Mesendoderm (in vitro differentiated cells): ENCODE data around the gene EFNA1.
A peak's percentile ranks its signal among the peaks of the same experiment; 100 is the strongest.

ENCODE experiments used
- DNase-seq: peaks from one replicate; pipeline ENCODE4 v3.0.0; 2013
- H2AK5ac ChIP-seq: 2 replicates; pipeline ENCODE4 v1.6.1; 2013; ENCODE audit warnings: low read length, inconsistent platforms
- H2BK120ac ChIP-seq: 2 replicates; pipeline ENCODE4 v1.6.1; 2013; ENCODE audit warnings: low read depth, mild to moderate bottlenecking, low read length, moderate library complexity, mixed read lengths
- H2BK15ac ChIP-seq: replicated peaks from 2 replicates; pipeline ENCODE4 v1.6.1; 2013; ENCODE audit warnings: low read depth, mild to moderate bottlenecking, moderate library complexity
- H2BK5ac ChIP-seq: 2 replicates; pipeline ENCODE4 v1.6.1; 2013; ENCODE audit warnings: low read length, inconsistent platforms
- H3K18ac ChIP-seq: 2 replicates; pipeline ENCODE4 v1.6.1; 2013; ENCODE audit warnings: mild to moderate bottlenecking, low read length, mixed read lengths
- H3K23ac ChIP-seq: one replicate; pipeline ENCODE4 v1.6.1; 2013; ENCODE audit warnings: low read length
- H3K27ac ChIP-seq: 2 replicates; pipeline ENCODE4 v1.5.1; 2013; ENCODE audit warnings: low read depth, mild to moderate bottlenecking, inconsistent platforms, low read length, moderate library complexity
- H3K27me3 ChIP-seq: 2 replicates; pipeline ENCODE4 v1.6.1; 2013; ENCODE audit warnings: low read length, control low read depth, mild to moderate bottlenecking, inconsistent platforms; ENCODE audit not compliant: insufficient read depth, poor library complexity
- H3K36me3 ChIP-seq: 2 replicates; pipeline ENCODE4 v1.6.1; 2013; ENCODE audit warnings: low read length, inconsistent platforms; ENCODE audit not compliant: control insufficient read depth, insufficient read depth
- H3K4ac ChIP-seq: one replicate; pipeline ENCODE4 v1.6.1; 2013; ENCODE audit warnings: low read depth, mild to moderate bottlenecking, low read length, moderate library complexity
- H3K4me1 ChIP-seq: 2 replicates; pipeline ENCODE4 v1.6.1; 2013; ENCODE audit warnings: low read depth, low read length, inconsistent platforms; ENCODE audit not compliant: control insufficient read depth
- H3K4me2 ChIP-seq: 2 replicates; pipeline ENCODE4 v1.6.1; 2013; ENCODE audit warnings: low read length
- H3K4me3 ChIP-seq: 2 replicates; pipeline ENCODE4 v1.5.1; 2013; ENCODE audit warnings: mild to moderate bottlenecking, low read length
- H3K56ac ChIP-seq: one replicate; pipeline ENCODE4 v1.6.1; 2013; ENCODE audit warnings: low read length
- H3K79me1 ChIP-seq: 2 replicates; pipeline ENCODE4 v1.6.1; 2013; ENCODE audit warnings: low read length, inconsistent platforms
- H3K79me2 ChIP-seq: 2 replicates; pipeline ENCODE4 v1.6.1; 2013; ENCODE audit warnings: mild to moderate bottlenecking, low read length; ENCODE audit not compliant: control insufficient read depth, insufficient read depth
- H3K9ac ChIP-seq: 2 replicates; pipeline ENCODE4 v1.6.1; 2013; ENCODE audit warnings: low read length, inconsistent platforms
- H4K5ac ChIP-seq: one replicate; pipeline ENCODE4 v1.6.1; 2013; ENCODE audit warnings: low read length
- H4K8ac ChIP-seq: one replicate; pipeline ENCODE4 v1.6.1; 2013; ENCODE audit warnings: low read depth, mild to moderate bottlenecking, control low read depth, low read length, moderate library complexity
- WGBS: extraction: QIAGEN DNeasy Blood & Tissue Kit; methylation state at CpG from one replicate; pipeline ENCODE4 v1.1.7; 2013; ENCODE audit warnings: low lambda C conversion rate, missing lambda C conversion rate; ENCODE audit not compliant: insufficient coverage; ENCODE audit errors: extremely low coverage; 5-methylcytosine and 5-hydroxymethylcytosine counted together

The EFNA1 gene

GRCh38 chr1:155125511-155125945, 2.1 kb upstream of the EFNA1 start:
- H3K36me3 ChIP-seq: no peaks in the 10 kb centered on the region
- DNase-seq: peak; percentile 26
- no peak overlapping the region for H3K4me3 ChIP-seq
- no peak overlapping the region for H3K18ac ChIP-seq
- H3K79me1 ChIP-seq: peaks cover 1% of the 10 kb centered on the region
- no peak overlapping the region for H2AK5ac ChIP-seq
- H3K4me2 ChIP-seq: no peak overlapping the region
- H2BK15ac ChIP-seq: no peak overlapping the region
- H2BK5ac ChIP-seq: no peak overlapping the region
- no peak overlapping the region for H3K23ac ChIP-seq
- H3K27ac ChIP-seq: no peak overlapping the region
- no peak overlapping the region for H2BK120ac ChIP-seq
- H3K4ac ChIP-seq: no peak overlapping the region
- H3K9ac ChIP-seq: no peak overlapping the region
- H3K79me2 ChIP-seq: no peaks in the 10 kb centered on the region
- no peak overlapping the region for H3K56ac ChIP-seq
- no CpG with 5 or more reads among the region's 11 CpGs for WGBS
- peaks cover 14% of the 10 kb centered on the region for H3K27me3 ChIP-seq
- H4K8ac ChIP-seq: no peak overlapping the region
- H3K4me1 ChIP-seq: peaks cover 15% of the 10 kb centered on the region
- H4K5ac ChIP-seq: no peak overlapping the region

- no peak overlapping the region for H2BK5ac ChIP-seq
- H3K56ac ChIP-seq: peak overlapping the region; percentile 88
- H3K4me2 ChIP-seq: peak overlapping the region; percentile 37
- no peak overlapping the region for H3K9ac ChIP-seq
- no peak overlapping the region for H3K4ac ChIP-seq
- no peak overlapping the region for H4K5ac ChIP-seq
- H3K79me2 ChIP-seq: no peaks in the 10 kb centered on the region
- H3K18ac ChIP-seq: peak overlapping the region; percentile 30
- no peak overlapping the region for H2AK5ac ChIP-seq
- no peak overlapping the region for H2BK120ac ChIP-seq
- peaks cover 1% of the 10 kb centered on the region for H3K79me1 ChIP-seq
- no peak overlapping the region for H4K8ac ChIP-seq
- no peak overlapping the region for H3K4me3 ChIP-seq
- H3K4me1 ChIP-seq: peaks cover 15% of the 10 kb centered on the region
- H3K36me3 ChIP-seq: no peaks in the 10 kb centered on the region
- peak; percentile 47 for DNase-seq
- no peak overlapping the region for H3K23ac ChIP-seq
- no peak overlapping the region for H2BK15ac ChIP-seq
- no peak overlapping the region for H3K27ac ChIP-seq
- no CpG with 5 or more reads among the region's 53 CpGs for WGBS
- peaks cover 14% of the 10 kb centered on the region for H3K27me3 ChIP-seq
Observed at GRCh38 chr1:155125946-155126555, 1.6 kb upstream of the EFNA1 start.

- peak overlapping the region; percentile 30 for H3K18ac ChIP-seq
- DNase-seq: peak; percentile 82
Observed at GRCh38 chr1:155126556-155127104, 1.0 kb upstream of the EFNA1 start.

DNA sequence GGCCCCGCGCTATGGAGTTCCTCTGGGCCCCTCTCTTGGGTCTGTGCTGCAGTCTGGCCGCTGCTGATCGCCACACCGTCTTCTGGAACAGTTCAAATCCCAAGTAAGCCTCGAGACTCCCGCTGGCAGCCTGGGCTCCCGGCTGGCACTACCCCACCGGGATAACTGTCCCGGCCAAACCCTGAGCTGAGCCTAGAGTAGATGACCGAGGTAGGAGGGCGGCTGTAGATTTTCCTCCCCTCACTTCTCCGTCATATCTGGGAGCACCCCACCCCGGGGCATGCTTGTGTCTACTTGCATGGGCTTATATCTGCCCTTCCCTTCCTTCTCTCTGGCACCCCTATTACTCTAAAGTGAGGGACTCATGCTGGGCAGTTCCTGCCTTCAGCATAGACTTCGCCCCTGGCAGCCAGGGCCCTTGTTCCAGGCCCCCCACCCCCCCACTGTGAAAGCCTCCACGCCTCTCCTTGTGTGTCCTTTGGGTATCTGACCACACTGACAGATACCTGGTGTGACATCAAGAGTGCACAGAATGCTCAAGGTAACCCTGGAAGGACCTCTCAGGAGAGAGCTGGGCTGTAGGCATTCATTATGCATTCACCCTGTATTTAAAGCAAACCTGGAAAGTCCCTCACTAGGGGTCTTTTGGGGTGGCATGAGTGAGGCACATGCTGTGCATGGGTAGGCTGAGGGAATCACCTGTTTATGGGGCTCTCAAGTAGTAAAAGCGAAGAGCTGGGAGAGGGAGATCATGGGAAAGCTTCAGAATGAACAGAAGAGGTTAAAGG, 485 bp downstream of the EFNA1 start:
- peak overlapping the region; percentile 44 for H3K18ac ChIP-seq
- H3K79me1 ChIP-seq: peaks cover 1% of the 10 kb centered on the region
- H4K8ac ChIP-seq: no peak overlapping the region
- no peak overlapping the region for H4K5ac ChIP-seq
- no CpG with 5 or more reads among the region's 17 CpGs for WGBS
- H2BK15ac ChIP-seq: no peak overlapping the region
- peak overlapping the region; percentile 76 for H3K56ac ChIP-seq
- H2BK5ac ChIP-seq: no peak overlapping the region
- H3K4me3 ChIP-seq: peak overlapping the region; percentile 54
- peaks cover 14% of the 10 kb centered on the region for H3K27me3 ChIP-seq
- no peak overlapping the region for H3K4ac ChIP-seq
- no peak overlapping the region for H3K27ac ChIP-seq
- H3K4me1 ChIP-seq: peaks cover 15% of the 10 kb centered on the region
- H3K79me2 ChIP-seq: no peaks in the 10 kb centered on the region
- no peaks in the 10 kb centered on the region for H3K36me3 ChIP-seq
- H3K9ac ChIP-seq: peak overlapping the region; percentile 78
- H3K23ac ChIP-seq: no peak overlapping the region
- H2BK120ac ChIP-seq: no peak overlapping the region
- DNase-seq: no peak
- H3K4me2 ChIP-seq: peak overlapping the region; percentile 96
- peak overlapping the region; percentile 22 for H2AK5ac ChIP-seq

More at GRCh38 chr1:155126556-155127104, 1.0 kb upstream of the EFNA1 start:
- WGBS: no CpG with 5 or more reads among the region's 32 CpGs
- H2BK15ac ChIP-seq: no peak overlapping the region
- H4K5ac ChIP-seq: no peak overlapping the region
- no peaks in the 10 kb centered on the region for H3K79me2 ChIP-seq
- H3K79me1 ChIP-seq: peaks cover 1% of the 10 kb centered on the region
- H3K27me3 ChIP-seq: peaks cover 14% of the 10 kb centered on the region
- no peak overlapping the region for H2BK5ac ChIP-seq
- H3K27ac ChIP-seq: no peak overlapping the region
- H3K9ac ChIP-seq: no peak overlapping the region
- no peak overlapping the region for H3K4ac ChIP-seq
- H3K23ac ChIP-seq: no peak overlapping the region
- no peak overlapping the region for H2BK120ac ChIP-seq
- H2AK5ac ChIP-seq: no peak overlapping the region
- H3K4me1 ChIP-seq: peaks cover 15% of the 10 kb centered on the region
- no peak overlapping the region for H3K4me3 ChIP-seq
- H3K4me2 ChIP-seq: peak overlapping the region; percentile 99
- H3K36me3 ChIP-seq: no peaks in the 10 kb centered on the region
- H3K56ac ChIP-seq: peak overlapping the region; percentile 88
- no peak overlapping the region for H4K8ac ChIP-seq

GRCh38 chr1:155128755-155129473, 1.2 kb downstream of the EFNA1 start:
- Histone ChIP-seq H3K79me2 (no peaks in the 10 kb centered on the region), H3K36me3 (no peaks in the 10 kb centered on the region), H3K56ac (peak overlapping the region; percentile 83), H2AK5ac (peak overlapping the region; percentile 83), H3K9ac (peak overlapping the region; percentile 65), H3K27me3 (peaks cover 14% of the 10 kb centered on the region), H2BK120ac (no peak overlapping the region), H3K4me2 (peak overlapping the region; percentile 96), H2BK5ac (peak overlapping the region; percentile 35), H4K5ac (peak overlapping the region; percentile 2), H4K8ac (no peak overlapping the region), H3K18ac (peak overlapping the region; percentile 85), H3K4me1 (peaks cover 15% of the 10 kb centered on the region), H3K23ac (peak overlapping the region; percentile 48), H3K27ac (peak overlapping the region; percentile 72), H3K79me1 (peaks cover 1% of the 10 kb centered on the region), H2BK15ac (no peak overlapping the region), H3K4ac (no peak overlapping the region), H3K4me3 (peak overlapping the region; percentile 1)
- peak; percentile 59 for DNase-seq
- WGBS: no CpG with 5 or more reads among the region's 14 CpGs
